Stimulated activated CD8-positive, alpha-beta memory T cell treated with anti-CD3 and anti-CD28 coated beads, Interleukin-12 subunit alpha, Interleukin-12 subunit beta, amount 100 ng/mL, for 1 hour (primary cell): Measurements from ENCODE around the gene ADAT1.
"Not testable (repeated sequence)": the region's sequence is repeated elsewhere in the genome, so short reads cannot be mapped to it uniquely, and the experiment has no call there.

Source experiments
- DNase-seq: peaks from one replicate; pipeline ENCODE4 v3.0.0-alpha.2; 2020; ENCODE audit warnings: low read depth

The ADAT1 gene

GRCh38 chr16:75620326-75621169 lies 2.5 kb downstream of the ADAT1 start:
- peak; percentile 20 for DNase-seq

- DNase-seq, result no peak
These were observed 4.3 kb downstream of the ADAT1 start for GRCh38 chr16:75618780-75619179.

GRCh38 chr16:75617121-75617520 lies 6.0 kb downstream of the ADAT1 start:
- no peak for DNase-seq

GRCh38 chr16:75616521-75617010 lies 6.5 kb downstream of the ADAT1 start:
- no peak for DNase-seq

GRCh38 chr16:75615619-75616018 lies 7.5 kb downstream of the ADAT1 start:
- DNase-seq, result no peak

GRCh38 chr16:75614066-75614897 lies 8.8 kb downstream of the ADAT1 start:
- no peak for DNase-seq

GRCh38 chr16:75606507-75606906 lies 16.6 kb downstream of the ADAT1 start:
- no peak for DNase-seq

GRCh38 chr16:75603241-75603640 lies 19.8 kb downstream of the ADAT1 start:
- no peak for DNase-seq

- DNase-seq, result no peak
These were observed 23.4 kb downstream of the ADAT1 start for GRCh38 chr16:75599452-75600277.

GRCh38 chr16:75593825-75594820 lies 29.0 kb downstream of the ADAT1 start:
- DNase-seq, result no peak

GRCh38 chr16:75593308-75593707 lies 29.8 kb downstream of the ADAT1 start:
- no peak for DNase-seq

- not testable (repeated sequence) for DNase-seq
These were observed 31.2 kb downstream of the ADAT1 start for GRCh38 chr16:75591927-75592326.

GRCh38 chr16:75590920-75591843 lies 31.9 kb downstream of the ADAT1 start:
- DNase-seq, result no peak

GRCh38 chr16:75589306-75589705 lies 33.8 kb downstream of the ADAT1 start:
- DNase-seq, result no peak

GRCh38 chr16:75588716-75589115 lies 34.4 kb downstream of the ADAT1 start:
- no peak for DNase-seq

- DNase-seq, result no peak
These were observed 39.0 kb downstream of the ADAT1 start for GRCh38 chr16:75584108-75584507.

- no peak for DNase-seq
These were observed 43.7 kb downstream of the ADAT1 start for GRCh38 chr16:75579281-75579834.

GRCh38 chr16:75578725-75579124 lies 44.4 kb downstream of the ADAT1 start:
- no peak for DNase-seq

GRCh38 chr16:75578212-75578611 lies 44.9 kb downstream of the ADAT1 start:
- DNase-seq, result no peak
